GM21367 (cell line): ENCODE results near the gene DLX4.

Experiments
- ATAC-seq: cut with Tn5 transposase; IDR thresholded peaks from one replicate; pipeline ENCODE4 v1.9.1; 2021; ENCODE audit not compliant: unreplicated experiment

Gene DLX4

GRCh38 chr17:49986396-49987289, 17.7 kb downstream of the DLX4 start:
- ATAC-seq = no peak

GRCh38 chr17:49987290-49987585, 18.2 kb downstream of the DLX4 start:
- no peak for ATAC-seq

DNA sequence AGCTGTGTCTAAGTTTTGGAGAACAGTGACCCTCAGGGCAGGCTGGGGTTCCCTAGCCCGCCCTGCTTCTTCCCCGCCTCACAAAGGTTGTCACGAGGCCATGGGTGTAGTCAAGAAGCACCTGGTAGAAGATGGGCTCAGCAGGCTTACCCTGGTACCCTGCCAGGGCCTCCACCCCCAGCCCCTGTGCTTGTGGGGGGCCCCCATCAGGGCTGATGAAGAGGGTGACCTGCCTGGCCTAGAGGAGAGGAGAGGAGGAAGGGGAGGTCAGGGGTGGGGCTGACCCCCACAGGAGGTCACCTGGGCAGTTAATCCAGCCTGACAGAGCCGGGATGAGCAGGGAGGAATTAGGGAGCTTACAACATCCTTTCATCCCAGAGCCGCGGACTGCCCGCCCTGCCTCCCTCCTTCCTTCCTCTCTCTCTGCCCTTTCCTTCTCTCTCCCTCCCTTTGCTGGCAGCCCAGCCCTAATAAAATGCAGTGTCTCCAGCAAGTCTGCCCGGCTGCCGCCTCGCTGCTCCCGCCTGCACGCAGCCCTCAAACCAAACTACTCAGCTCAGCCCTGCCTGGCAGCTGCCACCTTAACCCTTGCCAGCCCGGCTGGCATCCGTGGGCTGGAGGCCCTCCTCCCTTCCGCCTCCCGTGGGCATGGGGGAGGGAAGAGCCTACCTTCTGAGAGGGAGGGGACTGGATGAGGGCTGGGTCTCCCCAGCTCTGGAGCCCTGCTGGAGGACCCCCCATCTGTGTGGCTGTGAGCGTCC, 18.9 kb downstream of the DLX4 start:
- no peak for ATAC-seq

DNA sequence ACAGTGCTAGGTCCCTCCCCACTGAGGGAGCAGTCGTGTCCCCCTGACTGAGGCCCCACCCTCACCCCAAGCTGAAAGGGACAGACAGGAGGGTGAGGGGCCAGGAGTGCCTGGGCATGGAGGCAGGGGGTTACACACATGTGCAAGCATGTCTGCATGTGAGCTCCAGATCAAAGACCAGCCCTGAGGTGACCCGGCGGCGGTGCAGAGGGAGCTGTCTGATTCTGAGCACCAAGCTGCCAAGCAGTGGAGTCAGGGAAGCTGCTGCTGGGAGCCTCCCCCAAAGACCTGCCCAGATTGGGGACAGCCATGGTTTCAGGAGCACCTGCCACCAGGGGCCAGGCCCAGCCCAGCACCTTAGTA, 20.5 kb downstream of the DLX4 start:
- no peak for ATAC-seq

DNA sequence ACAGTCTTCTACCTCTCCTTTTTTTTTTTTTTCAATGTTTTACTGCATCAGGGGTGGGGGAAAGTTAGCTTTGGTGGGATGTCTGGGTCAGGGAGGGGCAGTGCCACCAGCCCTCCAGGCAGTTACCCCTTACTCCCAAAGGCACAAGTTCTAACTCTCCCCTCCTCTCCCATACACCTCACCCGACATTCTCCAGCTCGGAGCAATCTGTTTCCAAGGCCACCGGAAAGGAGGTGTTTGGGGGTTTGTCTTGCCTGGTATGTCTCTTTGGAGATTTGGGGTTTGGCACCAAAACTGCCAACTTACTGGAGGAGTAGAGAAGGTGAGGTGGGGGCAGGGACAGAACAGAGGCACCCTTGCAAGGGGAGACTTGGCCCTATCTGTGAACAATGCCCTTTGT, 21.3 kb downstream of the DLX4 start:
- no peak for ATAC-seq

- ATAC-seq = no peak
Measured at GRCh38 chr17:49990921-49991320, 21.9 kb downstream of the DLX4 start.

DNA sequence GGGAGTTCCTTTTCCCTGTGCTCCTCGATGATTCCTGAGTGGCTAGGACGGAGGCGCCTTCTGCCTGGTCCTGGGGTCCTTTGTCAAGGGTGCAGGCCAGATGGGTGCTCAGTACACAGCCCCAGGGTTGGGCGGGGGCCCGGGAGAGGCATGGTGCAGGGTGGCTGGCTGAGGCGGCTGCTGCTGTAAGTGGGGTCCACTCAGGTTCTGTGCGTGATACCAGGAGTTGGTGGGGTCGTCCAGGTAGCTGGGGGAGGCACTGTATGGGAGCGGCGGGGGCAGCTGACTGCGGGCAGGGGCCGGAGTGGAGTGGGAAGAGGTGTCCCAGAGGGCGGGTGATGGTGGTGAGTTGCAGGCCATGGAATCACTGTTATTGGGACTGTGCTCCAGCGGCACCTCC, 22.4 kb downstream of the DLX4 start:
- no peak for ATAC-seq

DNA sequence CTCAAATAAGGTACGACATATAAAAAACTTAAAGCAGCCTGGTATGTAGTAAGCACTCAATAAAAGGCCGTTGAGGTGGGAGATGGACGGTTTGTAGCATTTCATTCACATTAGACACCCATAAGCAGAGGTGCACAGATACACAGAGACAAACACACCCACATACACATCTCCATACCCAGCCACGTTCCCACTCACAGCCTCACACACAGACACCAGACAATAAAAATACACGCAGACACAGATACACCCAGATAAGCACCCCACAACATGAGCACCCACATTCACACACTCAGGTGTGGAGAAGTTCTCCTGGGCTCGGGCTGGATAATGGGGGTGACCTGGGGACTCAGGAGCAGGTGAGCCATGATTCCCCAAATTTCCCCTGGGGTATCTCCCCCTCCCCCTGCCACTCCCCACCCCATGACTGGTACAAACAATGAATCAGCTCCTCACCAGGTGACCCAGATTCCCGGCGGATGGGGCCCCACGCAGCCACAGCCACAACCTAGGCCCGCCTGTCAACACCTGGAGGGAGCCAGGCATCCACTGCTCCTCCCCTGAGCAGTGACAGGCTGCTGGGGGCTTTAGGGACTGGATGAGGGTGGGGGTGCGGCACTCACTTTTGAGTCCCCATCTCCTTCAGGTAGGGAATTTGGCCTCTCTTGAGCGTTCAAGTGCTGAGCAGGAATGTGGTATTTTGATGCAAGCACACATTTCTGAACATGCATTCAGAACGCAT, 23.4 kb downstream of the DLX4 start:
- no peak for ATAC-seq

- no peak for ATAC-seq
Measured at GRCh38 chr17:49992933-49993422, 24.0 kb downstream of the DLX4 start.

- no peak for ATAC-seq
Measured at GRCh38 chr17:49993423-49994060, 24.6 kb downstream of the DLX4 start.

GRCh38 chr17:49994085-49995054, 25.4 kb downstream of the DLX4 start:
- no peak for ATAC-seq

GRCh38 chr17:49995055-49995738, 26.2 kb downstream of the DLX4 start, which contains the start of gene DLX3:
Gene DLX3, minus strand, starts transcription at chr17:49995224. Its CDS starts 226 bp downstream, at chr17:49994998.
- ATAC-seq = no peak

- ATAC-seq = no peak
Measured at GRCh38 chr17:49996121-49996494, 27.1 kb downstream of the DLX4 start.

- ATAC-seq = no peak
Measured at GRCh38 chr17:49996495-49997300, 27.7 kb downstream of the DLX4 start.

DNA sequence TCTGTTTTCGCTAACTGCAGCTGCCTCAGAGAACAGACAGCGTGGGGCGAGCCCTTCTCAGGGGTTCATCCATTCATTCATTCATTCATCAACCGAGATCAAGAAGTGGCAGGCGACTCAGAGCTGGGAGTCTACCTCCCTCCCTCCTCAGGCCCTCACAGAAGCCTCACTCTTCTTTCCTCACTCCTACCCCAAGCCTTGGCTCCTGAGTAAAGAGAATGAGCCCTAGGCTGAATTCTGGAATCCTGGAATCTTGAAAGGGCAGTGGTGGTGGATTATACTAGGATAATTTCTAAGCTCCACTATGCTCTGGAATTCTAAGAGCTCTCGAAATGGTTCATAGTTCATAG, 28.3 kb downstream of the DLX4 start:
- ATAC-seq = no peak

- no peak for ATAC-seq
Measured at GRCh38 chr17:49997773-49998703, 29.0 kb downstream of the DLX4 start.

DNA sequence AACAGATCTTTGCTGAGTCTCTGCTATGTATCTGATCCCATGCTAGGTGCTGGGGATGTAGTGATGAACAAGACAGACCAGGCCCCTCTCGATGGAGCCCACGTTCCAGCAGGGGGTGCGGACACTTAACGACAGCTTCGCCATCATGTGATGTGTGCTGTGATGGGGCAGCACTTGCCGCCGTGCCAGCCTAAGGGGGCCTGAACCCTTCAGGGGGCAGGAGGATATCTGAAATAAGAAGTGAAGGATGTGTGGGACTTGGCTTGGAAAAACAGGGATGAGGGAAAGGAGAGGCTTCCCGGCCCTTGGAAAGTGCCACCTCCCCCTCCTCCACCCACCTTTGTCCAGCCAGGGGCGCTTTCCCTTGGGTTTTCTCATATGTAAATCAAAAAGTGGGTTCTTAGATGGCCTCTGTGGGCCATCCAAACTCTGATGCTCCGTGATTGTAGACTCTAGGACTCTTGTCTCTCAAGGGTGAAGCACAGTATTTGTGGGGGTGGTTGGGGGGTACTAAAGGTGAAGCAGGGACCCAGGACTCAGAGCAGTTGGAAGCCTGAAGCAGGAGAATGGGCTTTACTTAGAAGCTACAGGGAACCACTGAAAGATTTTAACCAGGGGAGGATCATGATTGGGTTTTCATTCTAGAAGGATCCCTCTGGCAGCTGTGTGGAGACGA, 30.0 kb downstream of the DLX4 start:
- no peak for ATAC-seq
